ENCODE measurements around the gene GALNS. TPM values are rescaled to one million over a fixed set of nuclear protein-coding genes. Genes with fewer than 3 reads are reported as not detected.

GALNS gene, protein sequence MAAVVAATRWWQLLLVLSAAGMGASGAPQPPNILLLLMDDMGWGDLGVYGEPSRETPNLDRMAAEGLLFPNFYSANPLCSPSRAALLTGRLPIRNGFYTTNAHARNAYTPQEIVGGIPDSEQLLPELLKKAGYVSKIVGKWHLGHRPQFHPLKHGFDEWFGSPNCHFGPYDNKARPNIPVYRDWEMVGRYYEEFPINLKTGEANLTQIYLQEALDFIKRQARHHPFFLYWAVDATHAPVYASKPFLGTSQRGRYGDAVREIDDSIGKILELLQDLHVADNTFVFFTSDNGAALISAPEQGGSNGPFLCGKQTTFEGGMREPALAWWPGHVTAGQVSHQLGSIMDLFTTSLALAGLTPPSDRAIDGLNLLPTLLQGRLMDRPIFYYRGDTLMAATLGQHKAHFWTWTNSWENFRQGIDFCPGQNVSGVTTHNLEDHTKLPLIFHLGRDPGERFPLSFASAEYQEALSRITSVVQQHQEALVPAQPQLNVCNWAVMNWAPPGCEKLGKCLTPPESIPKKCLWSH
- total RNA-seq (10 to 100 TPM; 12.6 to 57.0 (median 35.9) TPM), polyA plus RNA-seq (10 to 100 TPM; 33.3 to 63.1 (median 37.2) TPM)
- long read RNA-seq, donor 1, transcript GALNS-201 (14 exons, 2,363 nt) = major isoform, 10 of 11 reads
- long read RNA-seq, donor 1, partial matches to known transcripts = 0 of 11 reads
- long read RNA-seq, donor 1, other reads (novel, unspliced or antisense) = 0 of 11 reads
- long read RNA-seq, donor 2, partial matches to known transcripts = 0 of 3 reads
- long read RNA-seq, donor 2, other reads (novel, unspliced or antisense) = 0 of 3 reads
- long read RNA-seq, donor 3, transcript GALNS-201 (14 exons, 2,363 nt) = major isoform, 5 of 23 reads
- long read RNA-seq, donor 3, partial matches to known transcripts = 18 of 23 reads
- long read RNA-seq, donor 3, other reads (novel, unspliced or antisense) = 0 of 23 reads
- long read RNA-seq, donor 4, transcript GALNS-201 (14 exons, 2,363 nt) = major isoform, 15 of 20 reads
- long read RNA-seq, donor 4, partial matches to known transcripts = 2 of 20 reads
- long read RNA-seq, donor 4, other reads (novel, unspliced or antisense) = 2 of 20 reads
- long read RNA-seq, donor 5, full-length matches to known transcripts = 71 of 102 reads
- long read RNA-seq, donor 5, partial matches to known transcripts = 12 of 102 reads
- long read RNA-seq, donor 5, other reads (novel, unspliced or antisense) = 19 of 102 reads
- long read RNA-seq, donor 6, transcript GALNS-201 (14 exons, 2,363 nt) = major isoform, 8 of 9 reads
- long read RNA-seq, donor 6, partial matches to known transcripts = 0 of 9 reads
- long read RNA-seq, donor 6, other reads (novel, unspliced or antisense) = 1 of 9 reads
- long read RNA-seq, donor 7, partial matches to known transcripts = 0 of 2 reads
- long read RNA-seq, donor 7, other reads (novel, unspliced or antisense) = 0 of 2 reads
- long read RNA-seq, donor 8, transcript GALNS-201 (14 exons, 2,363 nt) = major isoform, 8 of 8 reads
- long read RNA-seq, donor 8, partial matches to known transcripts = 0 of 8 reads
- long read RNA-seq, donor 8, other reads (novel, unspliced or antisense) = 0 of 8 reads
- long read RNA-seq, donor 9, transcript GALNS-201 (14 exons, 2,363 nt) = major isoform, 7 of 8 reads
- long read RNA-seq, donor 9, partial matches to known transcripts = 0 of 8 reads
- long read RNA-seq, donor 9, other reads (novel, unspliced or antisense) = 0 of 8 reads
- long read RNA-seq, donor 10, partial matches to known transcripts = 0 of 4 reads
- long read RNA-seq, donor 10, other reads (novel, unspliced or antisense) = 0 of 4 reads

DNA sequence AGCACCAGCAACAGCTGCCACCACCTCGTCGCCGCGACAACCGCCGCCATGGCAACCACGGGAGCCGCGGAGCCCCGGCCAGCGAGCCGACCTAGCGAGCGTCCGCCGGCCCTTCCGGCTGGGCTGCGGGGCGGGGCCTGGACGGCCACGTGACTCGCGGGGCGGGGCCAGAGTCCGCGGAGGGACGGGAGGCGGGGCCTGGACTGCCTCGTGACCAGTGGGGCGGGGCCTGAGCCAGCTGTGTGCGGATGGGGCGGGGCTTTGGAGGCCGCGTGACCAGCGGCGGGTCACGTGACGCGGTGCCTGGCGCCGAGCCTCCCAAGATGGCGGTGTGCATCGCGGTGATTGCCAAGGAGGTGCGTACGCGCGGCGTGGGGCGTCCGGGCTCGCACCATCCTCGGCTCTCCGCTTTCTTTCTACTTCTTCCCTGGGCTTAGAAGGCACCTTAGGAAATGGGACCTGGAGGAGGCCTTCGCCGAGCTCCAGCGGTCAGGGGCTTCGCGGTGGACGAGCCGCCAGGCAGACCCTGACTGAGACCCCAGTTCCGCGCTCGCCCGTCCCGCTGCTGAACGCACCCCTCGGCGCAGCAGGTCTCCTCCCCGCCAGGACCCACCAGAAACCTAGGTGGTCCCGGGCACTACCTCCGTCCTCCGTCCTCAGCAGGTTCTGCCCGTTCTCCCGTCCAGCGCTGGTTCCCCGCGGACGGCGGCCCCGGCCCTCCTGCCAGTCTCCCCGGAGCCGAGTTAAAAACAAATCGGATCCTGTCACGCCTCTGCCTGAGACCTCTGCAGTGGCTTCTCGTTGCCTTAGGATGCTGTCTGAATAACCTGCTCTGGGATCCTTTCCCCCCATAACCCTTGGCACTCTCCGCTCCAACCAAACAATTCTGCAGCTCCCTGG lies at the start of gene GALNS, which contains the start of gene TRAPPC2L:
TSS of gene GALNS (minus strand) at position 120 of the 900 bp plus-strand sequence. CDS start at position 50, 70 bp downstream.
TSS of gene TRAPPC2L (plus strand) at position 300 of the 900 bp plus-strand sequence. CDS start at position 324, 24 bp downstream.
- intact Hi-C loops (cut with DNase I) = loop anchor here in 1 of 2 donors (5.0 kb wide), 1 partner anchor 40 kb away; no protein-coding TSS in a partner anchor
- Histone ChIP-seq H3K27me3 (no peaks in the 10 kb centered on the region), H3K4me1 (replicated peaks in 1 of 2) (peaks cover 18 to 60% of the 10 kb centered on the region in 2 donors), H3K9me3 (replicated peaks in 1 of 3) (no peaks in the 10 kb centered on the region), H3K36me3 (replicated peaks in 1 of 2) (peaks cover 0 to 36% of the 10 kb centered on the region in 2 donors), H3K4me3 (peak within 1 kb of the TSS; percentile 68 to 97 (median 89)), H3K27ac (peak within 1 kb of the TSS; percentile 36 to 92 (median 86))
- DNase-seq = peak; percentile 97 to 100 (median 99)
- WGBS, 4 donors = 0 to 1% (median 0%) methylated on average over 11 to 87 of the region's 87 CpGs
- TF ChIP-seq POLR2A (IDR thresholded peaks at IDR 0.05) = peak; percentile 37 to 88
- TF ChIP-seq, protein P1, sequence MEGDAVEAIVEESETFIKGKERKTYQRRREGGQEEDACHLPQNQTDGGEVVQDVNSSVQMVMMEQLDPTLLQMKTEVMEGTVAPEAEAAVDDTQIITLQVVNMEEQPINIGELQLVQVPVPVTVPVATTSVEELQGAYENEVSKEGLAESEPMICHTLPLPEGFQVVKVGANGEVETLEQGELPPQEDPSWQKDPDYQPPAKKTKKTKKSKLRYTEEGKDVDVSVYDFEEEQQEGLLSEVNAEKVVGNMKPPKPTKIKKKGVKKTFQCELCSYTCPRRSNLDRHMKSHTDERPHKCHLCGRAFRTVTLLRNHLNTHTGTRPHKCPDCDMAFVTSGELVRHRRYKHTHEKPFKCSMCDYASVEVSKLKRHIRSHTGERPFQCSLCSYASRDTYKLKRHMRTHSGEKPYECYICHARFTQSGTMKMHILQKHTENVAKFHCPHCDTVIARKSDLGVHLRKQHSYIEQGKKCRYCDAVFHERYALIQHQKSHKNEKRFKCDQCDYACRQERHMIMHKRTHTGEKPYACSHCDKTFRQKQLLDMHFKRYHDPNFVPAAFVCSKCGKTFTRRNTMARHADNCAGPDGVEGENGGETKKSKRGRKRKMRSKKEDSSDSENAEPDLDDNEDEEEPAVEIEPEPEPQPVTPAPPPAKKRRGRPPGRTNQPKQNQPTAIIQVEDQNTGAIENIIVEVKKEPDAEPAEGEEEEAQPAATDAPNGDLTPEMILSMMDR (IDR thresholded peaks at IDR 0.05) = peak in 1 of 6 experiments; percentile 2

DNA sequence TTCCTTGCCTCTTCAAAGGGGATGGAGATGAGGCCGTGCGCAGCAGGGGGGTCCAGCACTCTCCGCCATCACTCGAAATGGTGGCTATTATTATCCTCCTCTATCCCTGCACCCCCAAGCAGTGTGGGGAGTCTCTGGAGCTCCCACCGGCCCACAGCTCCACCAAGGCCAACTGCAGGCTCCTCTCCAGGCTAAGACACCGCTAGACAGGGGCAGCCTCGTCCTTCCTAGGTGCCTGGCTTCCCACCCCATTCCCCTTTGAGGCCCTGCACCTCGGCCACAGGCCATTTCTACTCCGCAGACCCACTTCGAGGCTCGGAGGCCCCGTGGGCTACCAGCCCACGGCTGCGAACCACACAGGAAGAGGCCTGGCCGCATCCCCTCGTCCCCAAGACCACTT lies 49.3 kb upstream of the GALNS start:
- no peak for DNase-seq
- Histone ChIP-seq H3K9me3 (replicated peaks in 1 of 3) (no peaks in the 10 kb centered on the region), H3K4me1 (replicated peaks in 1 of 2) (peaks cover 3 to 11% of the 10 kb centered on the region in 2 donors), H3K4me3 (no peak overlapping the region), H3K27me3 (no peaks in the 10 kb centered on the region), H3K36me3 (replicated peaks in 1 of 2) (no peaks in the 10 kb centered on the region), H3K27ac (no peak overlapping the region)
- no peak for TF ChIP-seq POLR2A (IDR thresholded peaks at IDR 0.05)
- TF ChIP-seq, protein P1 (IDR thresholded peaks at IDR 0.05) = no peak
- WGBS, 4 donors = 72 to 85% (median 81%) methylated on average over 6 to 16 of the region's 16 CpGs
- intact Hi-C loops (cut with DNase I) = no loop called here

DNA sequence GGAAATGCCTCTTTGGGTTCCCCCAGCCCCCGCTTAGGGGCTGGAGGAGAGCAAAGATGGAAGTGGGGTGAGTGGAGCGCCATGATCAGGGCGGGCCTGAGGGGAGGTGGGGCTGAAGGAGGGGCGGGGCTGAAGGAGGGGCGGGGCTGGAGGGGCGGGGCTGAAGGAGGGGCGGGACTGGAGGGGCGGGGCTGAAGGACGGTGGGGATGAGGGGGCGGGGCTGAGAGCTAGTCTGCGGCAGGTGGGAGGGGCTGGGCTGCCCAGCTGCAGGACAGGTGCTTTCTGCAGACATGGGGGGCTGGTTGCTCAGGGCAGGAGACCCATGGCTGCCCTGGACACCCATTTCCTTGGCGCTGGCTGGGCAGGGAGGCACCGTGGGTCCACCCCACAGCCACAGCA lies 48.8 kb upstream of the GALNS start:
- Histone ChIP-seq H3K36me3 (replicated peaks in 1 of 2) (no peaks in the 10 kb centered on the region), H3K27ac (peak overlapping the region in 3 of 5 donors; percentile 21 to 83 (median 64)), H3K4me3 (peak overlapping the region in 1 of 4 donors; percentile 52), H3K9me3 (replicated peaks in 1 of 3) (no peaks in the 10 kb centered on the region), H3K4me1 (replicated peaks in 1 of 2) (peaks cover 0 to 11% of the 10 kb centered on the region in 2 donors), H3K27me3 (no peaks in the 10 kb centered on the region)
- WGBS, 4 donors = 35 to 71% (median 54%) methylated on average over 1 to 13 of the region's 13 CpGs
- peak in 5 of 7 donors; percentile 45 to 69 (median 58) for DNase-seq
- intact Hi-C loops (cut with DNase I) = no loop called here
- TF ChIP-seq, protein P1 (IDR thresholded peaks at IDR 0.05) = no peak
- no peak for TF ChIP-seq POLR2A (IDR thresholded peaks at IDR 0.05)

Measured in adrenal gland (tissue), 19 donors.